22Rv1 (cell line): ENCODE results near the gene PCDHB1.

ENCODE experiments used
- CTCF ChIP-seq: fragments of 450-650 bp; IDR thresholded peaks from 2 replicates; pipeline ENCODE4 v1.5.1; 2017; ENCODE audit warnings: mild to moderate bottlenecking
- ZFX ChIP-seq: fragments of 450-650 bp; IDR thresholded peaks from 2 replicates; pipeline ENCODE4 v1.6.1; 2017; ENCODE audit warnings: antibody characterized with exemption, borderline replicate concordance

GRCh38 chr5:141084487-141084989 is 33.4 kb downstream of the PCDHB1 start:
- peak; percentile 90 for TF ChIP-seq CTCF
- no peak for TF ChIP-seq ZFX
